Nephron progenitor cell (in vitro differentiated cells): ENCODE measurements around the gene TRIML1.

Source experiments
- DNase-seq: peaks from one replicate; pipeline ENCODE4 v3.0.0; 2021
- H3K27ac Mint-ChIP-seq: 2 replicates; pipeline ENCODE4 v1.8.0; 2021; ENCODE audit warnings: mild to moderate bottlenecking, moderate library complexity, mixed read lengths
- H3K27me3 Mint-ChIP-seq: 2 replicates; pipeline ENCODE4 v1.8.0; 2021; ENCODE audit warnings: mild to moderate bottlenecking, low read depth, mixed read lengths; ENCODE audit not compliant: poor library complexity
- H3K36me3 Mint-ChIP-seq: 2 replicates; pipeline ENCODE4 v1.8.0; 2021; ENCODE audit warnings: low read depth, mixed read lengths
- H3K4me1 Mint-ChIP-seq: 2 replicates; pipeline ENCODE4 v1.8.0; 2021; ENCODE audit warnings: mixed read lengths
- H3K4me3 Mint-ChIP-seq: 2 replicates; pipeline ENCODE4 v1.8.0; 2021; ENCODE audit warnings: mild to moderate bottlenecking, moderate library complexity, mixed read lengths
- H3K9me3 Mint-ChIP-seq: 2 replicates; pipeline ENCODE4 v1.8.0; 2021; ENCODE audit warnings: mild to moderate bottlenecking, moderate library complexity, mixed read lengths
- CTCF ChIP-seq: fragments of 200-600 bp; sonication (generic); IDR thresholded peaks from 2 replicates; pipeline ENCODE4 v1.5.0; 2021; ENCODE audit warnings: antibody characterized with exemption

Gene TRIML1

GRCh38 chr4:188194421-188194820 lies 55.2 kb downstream of the TRIML1 start:
- Mint-ChIP-seq H3K9me3 (peaks cover 19% of the 10 kb centered on the region), H3K4me1 (peaks cover 14% of the 10 kb centered on the region), H3K36me3 (no peaks in the 10 kb centered on the region), H3K27ac (no peak overlapping the region), H3K27me3 (peaks cover 4% of the 10 kb centered on the region), H3K4me3 (no peak overlapping the region)
- TF ChIP-seq CTCF = no peak
- DNase-seq = no peak

- Mint-ChIP-seq H3K27ac (no peak overlapping the region), H3K27me3 (peaks cover 4% of the 10 kb centered on the region), H3K4me3 (no peak overlapping the region), H3K36me3 (no peaks in the 10 kb centered on the region), H3K9me3 (peaks cover 19% of the 10 kb centered on the region), H3K4me1 (peaks cover 18% of the 10 kb centered on the region)
- no peak for TF ChIP-seq CTCF
- no peak for DNase-seq
Observed at GRCh38 chr4:188195389-188195985, 56.2 kb downstream of the TRIML1 start.

GRCh38 chr4:188196134-188196735 lies 57.0 kb downstream of the TRIML1 start:
- no peak for DNase-seq
- peaks cover 4% of the 10 kb centered on the region for H3K27me3 Mint-ChIP-seq
- peaks cover 19% of the 10 kb centered on the region for H3K9me3 Mint-ChIP-seq
- H3K27ac Mint-ChIP-seq = no peak overlapping the region
- no peaks in the 10 kb centered on the region for H3K36me3 Mint-ChIP-seq
- no peak for TF ChIP-seq CTCF
- no peak overlapping the region for H3K4me3 Mint-ChIP-seq
- H3K4me1 Mint-ChIP-seq = peaks cover 18% of the 10 kb centered on the region
